HG03097 (cell line): ENCODE measurements around the gene L3MBTL3.
"Not testable (repeated sequence)": the region's sequence is repeated elsewhere in the genome, so short reads cannot be mapped to it uniquely, and the experiment has no call there.

Experiments used
- ATAC-seq: cut with Tn5 transposase; IDR thresholded peaks from one replicate; pipeline ENCODE4 v1.9.1; 2021; ENCODE audit not compliant: unreplicated experiment, low FRiP score

L3MBTL3 gene

GRCh38 chr6:130173377-130174004 is 155.1 kb downstream of the L3MBTL3 start:
- ATAC-seq = not testable (repeated sequence)

GRCh38 chr6:130176378-130176777 is 158.0 kb downstream of the L3MBTL3 start:
- ATAC-seq = no peak

GRCh38 chr6:130178692-130179091 is 160.3 kb downstream of the L3MBTL3 start:
- ATAC-seq = no peak

DNA sequence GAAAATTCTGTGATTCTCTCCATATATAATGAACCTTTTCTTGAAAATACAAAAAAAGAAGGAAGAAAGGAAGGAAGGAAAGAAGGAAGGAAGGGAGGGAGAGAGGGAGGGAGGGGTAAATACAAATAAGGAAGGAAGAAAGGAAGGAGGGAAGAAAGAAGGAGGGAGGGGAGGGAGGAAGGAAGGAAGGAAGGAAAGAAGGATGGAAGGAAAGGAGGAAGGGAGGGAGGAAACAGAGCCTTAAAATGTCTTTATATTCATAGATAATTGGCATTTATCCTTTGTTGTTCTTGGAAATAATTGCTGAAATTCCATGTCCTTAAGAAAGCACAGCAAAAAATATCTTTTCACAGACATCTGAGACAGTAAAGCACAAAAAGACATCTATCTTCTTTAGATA is 164.1 kb downstream of the L3MBTL3 start:
- no peak for ATAC-seq

GRCh38 chr6:130183271-130184222 is 165.2 kb downstream of the L3MBTL3 start:
- ATAC-seq = no peak

DNA sequence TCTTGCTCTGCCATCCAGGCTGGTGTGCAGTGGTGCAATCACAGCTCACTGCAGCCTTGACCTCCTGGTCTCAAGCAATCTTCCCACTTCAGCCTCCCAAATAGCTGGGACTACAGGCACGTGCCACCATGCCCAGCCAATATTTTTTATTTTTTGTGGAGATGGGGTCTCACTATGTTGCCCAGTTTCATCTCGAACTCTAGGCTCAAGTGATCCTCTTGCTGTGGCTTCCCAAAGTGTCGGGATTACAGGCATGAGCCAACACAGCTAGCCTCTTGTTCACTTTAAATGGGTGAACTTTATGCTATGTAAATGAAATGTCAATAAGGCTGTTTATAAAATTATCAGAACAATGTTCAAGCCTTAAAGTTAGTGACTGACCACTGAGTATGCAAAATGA is 167.3 kb downstream of the L3MBTL3 start:
- ATAC-seq = no peak

GRCh38 chr6:130187335-130188206 is 169.2 kb downstream of the L3MBTL3 start:
- ATAC-seq = no peak

DNA sequence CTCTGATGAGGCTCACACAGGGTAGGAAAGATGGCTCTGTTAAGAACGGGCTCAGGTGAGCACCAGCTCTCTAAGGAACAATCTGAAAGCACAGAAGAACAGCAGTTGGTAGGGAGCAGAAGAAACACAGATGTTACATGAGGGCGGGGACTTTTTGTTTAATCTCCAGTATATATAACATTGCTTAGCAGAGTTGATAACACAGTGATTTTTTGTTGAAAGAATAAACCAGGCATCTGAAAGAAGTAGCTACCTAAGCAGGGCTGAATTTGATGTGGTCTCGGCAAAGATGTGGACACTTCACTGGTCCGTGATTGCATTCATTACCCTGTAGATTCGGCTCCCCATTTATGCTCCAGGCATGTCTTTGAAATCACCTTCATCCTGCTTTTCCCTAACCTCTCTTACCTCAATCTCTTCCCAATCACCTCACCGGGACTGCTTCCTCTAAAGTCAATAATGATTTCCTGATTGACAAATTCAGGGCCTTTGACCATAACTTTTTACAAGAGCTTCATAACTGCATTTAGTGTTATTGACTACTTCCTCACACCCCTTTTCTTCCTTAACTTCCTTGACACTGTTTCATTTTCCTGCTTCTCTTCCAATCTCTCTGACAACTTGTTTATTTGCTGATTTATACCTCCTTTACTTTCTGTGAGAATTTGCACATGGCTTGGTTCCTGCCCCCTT is 170.0 kb downstream of the L3MBTL3 start:
- ATAC-seq = no peak

- ATAC-seq = no peak
These were observed 171.4 kb downstream of the L3MBTL3 start for GRCh38 chr6:130189531-130190397.
